HepG2 (cell line): ENCODE results near the gene GATA5. TPM values are rescaled to one million over a fixed set of nuclear protein-coding genes. Genes with fewer than 3 reads are reported as not detected.
A peak's percentile ranks its signal among the peaks of the same experiment; 100 is the strongest.

ENCODE experiments used
- BORCS8-MEF2B ChIP-seq: sonication (generic); formaldehyde crosslinking; IDR thresholded peaks from 2 replicates; pipeline ENCODE4 v1.8.0; 2022; ENCODE audit warnings: mild to moderate bottlenecking, missing genetic modification reagents
- FOXK1 ChIP-seq: sonication (generic); formaldehyde crosslinking; IDR thresholded peaks from 2 replicates; pipeline ENCODE4 v1.4.0; 2020; ENCODE audit warnings: low read depth, missing genetic modification reagents, borderline replicate concordance
- HNF4A ChIP-seq: sonication (generic); formaldehyde crosslinking; IDR thresholded peaks from 2 replicates; pipeline ENCODE4 v1.4.0; 2020; ENCODE audit warnings: missing genetic modification reagents
- HOXA7 ChIP-seq: sonication (generic); formaldehyde crosslinking; IDR thresholded peaks from 2 replicates; pipeline ENCODE4 v1.8.1; 2022; ENCODE audit warnings: mild to moderate bottlenecking, missing genetic modification reagents, moderate library complexity
- ISL2 ChIP-seq: sonication (generic); formaldehyde crosslinking; IDR thresholded peaks from 2 replicates; pipeline ENCODE4 v1.5.0; 2020; ENCODE audit warnings: missing genetic modification reagents
- MAZ ChIP-seq, 2 experiments: sonication (generic) in 1 of 2; formaldehyde crosslinking in 1 of 2; IDR thresholded peaks; 2 replicates each; pipeline versions ENCODE4 v1.5.0 to v1.6.1; 2012 to 2020; ENCODE audit warnings: low read depth in 2 of 2, mild to moderate bottlenecking in 2 of 2, borderline replicate concordance in 1 of 2, improper control_type of control experiment in 1 of 2, low read length in 1 of 2, missing genetic modification reagents in 1 of 2, moderate library complexity in 1 of 2
- MIXL1 ChIP-seq: IDR thresholded peaks from 2 replicates; pipeline ENCODE4 v1.6.1; 2016
- PCBP1 ChIP-seq: fragments of 200-400 bp; formaldehyde crosslinking; IDR thresholded peaks from 2 replicates; pipeline ENCODE4 v1.6.1; 2017; ENCODE audit warnings: mild to moderate bottlenecking, low read depth, low read length, borderline replicate concordance
- SIN3A ChIP-seq: IDR thresholded peaks from 2 replicates; pipeline ENCODE4 v1.6.1; 2011; ENCODE audit warnings: low read depth, mild to moderate bottlenecking, control low read depth, low read length, borderline replicate concordance
- SMAD3 ChIP-seq: sonication (generic); formaldehyde crosslinking; IDR thresholded peaks from 2 replicates; pipeline ENCODE4 v1.4.0; 2020; ENCODE audit warnings: missing genetic modification reagents
- SP1 ChIP-seq, 2 experiments: fragments of 450-650 bp in 1 of 2; sonication (generic) in 1 of 2; formaldehyde crosslinking in 1 of 2; IDR thresholded peaks; 2 replicates each; pipeline versions ENCODE4 v1.4.0 to v1.6.1; 2016 to 2020; ENCODE audit warnings: missing genetic modification reagents in 1 of 2
- TCF7L2 ChIP-seq: IDR thresholded peaks from 2 replicates; pipeline ENCODE4 v1.6.1; 2011; ENCODE audit warnings: mild to moderate bottlenecking, low read depth, low read length, moderate library complexity
- TEAD2 ChIP-seq: sonication (generic); formaldehyde crosslinking; IDR thresholded peaks from 2 replicates; pipeline ENCODE4 v1.9.0; 2021; ENCODE audit warnings: missing genetic modification reagents
- ZKSCAN5 ChIP-seq: sonication (generic); formaldehyde crosslinking; IDR thresholded peaks from 2 replicates; pipeline ENCODE4 v1.5.1; 2020; ENCODE audit warnings: mild to moderate bottlenecking, missing genetic modification reagents
- ZNF768 ChIP-seq: sonication (generic); formaldehyde crosslinking; IDR thresholded peaks from 2 replicates; pipeline ENCODE4 v1.4.0; 2020; ENCODE audit warnings: missing genetic modification reagents
- ZNF792 ChIP-seq: IDR thresholded peaks from 2 replicates; pipeline ENCODE4 v1.6.1; 2016
- ZNF883 ChIP-seq: sonication (generic); formaldehyde crosslinking; IDR thresholded peaks from 2 replicates; pipeline ENCODE4 v1.5.1; 2020; ENCODE audit warnings: mild to moderate bottlenecking, missing genetic modification reagents; ENCODE audit errors: not compliant biosample characterization
- polyA plus RNA-seq, 8 experiments: library from polyadenylated mRNA; depleted of rRNA in 3 of 8; stranded (reverse) in 7 of 8; unstranded in 1 of 8; fragments of >200 nt; fragmentation: Illumina TruSeq in 4 of 8; extraction: Trizol in 4 of 8; gene quantifications; 2 replicates each; pipeline versions ENCODE4 v1.2.1 to v1.2.3, GENCODE V29; 2011 to 2016; ENCODE audit warnings: low read depth in 4 of 8, missing spikeins in 1 of 8, mixed read lengths in 1 of 8; ENCODE audit not compliant: insufficient read depth in 1 of 8
- total RNA-seq, 5 experiments: library from RNA; depleted of rRNA; stranded (reverse); fragments of >200 nt; fragmentation: Illumina TruSeq; extraction: Trizol; gene quantifications; 2 replicates each; pipeline ENCODE4 v1.2.3, GENCODE V29; 2016; ENCODE audit warnings: low read depth in 1 of 5
- TF ChIP-seq, protein P1 (sequence below): sonication (generic); formaldehyde crosslinking; IDR thresholded peaks from 2 replicates; pipeline ENCODE4 v1.4.0; 2020; ENCODE audit warnings: missing genetic modification reagents
- TF ChIP-seq, protein P2 (sequence below): IDR thresholded peaks from 2 replicates; pipeline ENCODE4 v1.6.1; 2012; ENCODE audit warnings: low read length, improper control_type of control experiment
- TF ChIP-seq, protein P3 (sequence below): sonication (generic); formaldehyde crosslinking; IDR thresholded peaks from 2 replicates; pipeline ENCODE4 v1.4.0; 2020; ENCODE audit warnings: missing genetic modification reagents; ENCODE audit errors: not compliant biosample characterization
- TF ChIP-seq, protein P4 (sequence below): IDR thresholded peaks from 2 replicates; pipeline ENCODE4 v1.6.1; 2016; ENCODE audit warnings: mild to moderate bottlenecking, missing biosample characterization, missing genetic modification reagents
- TF ChIP-seq, protein P5 (sequence below): IDR thresholded peaks from 2 replicates; pipeline ENCODE4 v1.6.1; 2016; ENCODE audit warnings: mild to moderate bottlenecking

The GATA5 gene
- total and polyA plus RNA-seq, 2 of the 13 experiments (the other 11 are each of a cell fraction or from before 2014, with no cell fraction given): 0.12 to 0.20 TPM

DNA sequence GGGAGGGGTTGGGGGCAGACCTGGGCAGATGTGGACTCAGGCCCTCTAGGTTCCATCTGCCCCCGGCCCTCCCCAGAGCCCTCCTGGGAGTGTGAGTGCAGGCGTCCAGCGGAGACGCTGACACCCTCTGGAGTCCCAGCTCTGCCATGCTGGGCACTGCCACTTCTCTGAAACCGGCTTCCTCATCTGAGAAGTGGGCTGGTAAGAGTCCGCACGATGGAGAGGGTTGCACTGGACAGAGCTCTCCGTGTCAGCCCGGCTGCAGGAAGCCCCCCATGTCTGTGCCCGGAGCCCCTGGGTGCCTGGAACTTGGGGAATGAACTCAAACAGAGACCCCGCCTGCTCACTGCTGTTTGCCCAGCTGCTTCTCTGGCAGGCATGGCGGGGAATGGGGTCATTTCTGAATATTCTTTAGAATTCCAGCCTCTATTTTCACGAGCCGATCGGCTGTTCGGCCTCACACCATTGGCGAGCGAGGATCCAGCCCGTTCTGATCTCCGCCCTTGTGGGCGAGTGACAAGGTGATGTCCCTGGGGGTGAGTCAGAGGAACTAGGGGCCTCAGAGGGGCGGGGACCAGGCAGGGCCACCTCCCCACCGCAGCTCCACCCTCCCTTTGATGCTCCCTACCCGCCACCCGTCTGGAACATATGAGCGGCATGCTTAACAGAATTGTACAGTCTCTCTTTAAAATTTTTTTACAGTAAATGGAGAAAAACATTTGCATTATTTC is 47.8 kb upstream of the GATA5 start (continued):
- peak; percentile 39; the same call in 1 of the 2 replicates for TF ChIP-seq SIN3A
- no peak for TF ChIP-seq MIXL1 (CRISPR knock-in tag)
- TF ChIP-seq HNF4A (CRISPR knock-in tag): no peak
- TF ChIP-seq, protein P1, sequence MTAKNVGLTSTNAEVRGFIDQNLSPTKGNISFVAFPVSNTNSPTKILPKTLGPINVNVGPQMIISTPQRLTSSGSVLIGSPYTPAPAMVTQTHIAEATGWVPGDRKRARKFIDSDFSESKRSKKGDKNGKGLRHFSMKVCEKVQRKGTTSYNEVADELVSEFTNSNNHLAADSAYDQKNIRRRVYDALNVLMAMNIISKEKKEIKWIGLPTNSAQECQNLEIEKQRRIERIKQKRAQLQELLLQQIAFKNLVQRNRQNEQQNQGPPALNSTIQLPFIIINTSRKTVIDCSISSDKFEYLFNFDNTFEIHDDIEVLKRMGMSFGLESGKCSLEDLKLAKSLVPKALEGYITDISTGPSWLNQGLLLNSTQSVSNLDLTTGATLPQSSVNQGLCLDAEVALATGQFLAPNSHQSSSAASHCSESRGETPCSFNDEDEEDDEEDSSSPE: no peak
- peak; percentile 58 for TF ChIP-seq TCF7L2
- peak; percentile 31 for TF ChIP-seq ZNF883
- TF ChIP-seq SMAD3: no peak
- TF ChIP-seq ZKSCAN5: no peak
- TF ChIP-seq, protein P2, sequence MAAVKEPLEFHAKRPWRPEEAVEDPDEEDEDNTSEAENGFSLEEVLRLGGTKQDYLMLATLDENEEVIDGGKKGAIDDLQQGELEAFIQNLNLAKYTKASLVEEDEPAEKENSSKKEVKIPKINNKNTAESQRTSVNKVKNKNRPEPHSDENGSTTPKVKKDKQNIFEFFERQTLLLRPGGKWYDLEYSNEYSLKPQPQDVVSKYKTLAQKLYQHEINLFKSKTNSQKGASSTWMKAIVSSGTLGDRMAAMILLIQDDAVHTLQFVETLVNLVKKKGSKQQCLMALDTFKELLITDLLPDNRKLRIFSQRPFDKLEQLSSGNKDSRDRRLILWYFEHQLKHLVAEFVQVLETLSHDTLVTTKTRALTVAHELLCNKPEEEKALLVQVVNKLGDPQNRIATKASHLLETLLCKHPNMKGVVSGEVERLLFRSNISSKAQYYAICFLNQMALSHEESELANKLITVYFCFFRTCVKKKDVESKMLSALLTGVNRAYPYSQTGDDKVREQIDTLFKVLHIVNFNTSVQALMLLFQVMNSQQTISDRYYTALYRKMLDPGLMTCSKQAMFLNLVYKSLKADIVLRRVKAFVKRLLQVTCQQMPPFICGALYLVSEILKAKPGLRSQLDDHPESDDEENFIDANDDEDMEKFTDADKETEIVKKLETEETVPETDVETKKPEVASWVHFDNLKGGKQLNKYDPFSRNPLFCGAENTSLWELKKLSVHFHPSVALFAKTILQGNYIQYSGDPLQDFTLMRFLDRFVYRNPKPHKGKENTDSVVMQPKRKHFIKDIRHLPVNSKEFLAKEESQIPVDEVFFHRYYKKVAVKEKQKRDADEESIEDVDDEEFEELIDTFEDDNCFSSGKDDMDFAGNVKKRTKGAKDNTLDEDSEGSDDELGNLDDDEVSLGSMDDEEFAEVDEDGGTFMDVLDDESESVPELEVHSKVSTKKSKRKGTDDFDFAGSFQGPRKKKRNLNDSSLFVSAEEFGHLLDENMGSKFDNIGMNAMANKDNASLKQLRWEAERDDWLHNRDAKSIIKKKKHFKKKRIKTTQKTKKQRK: no peak
- 0 out of 2 replicates have a peak, but pooled peaks have one; percentile 37 for TF ChIP-seq ZNF792 (CRISPR knock-in tag)
- TF ChIP-seq ISL2 (CRISPR knock-in tag): no peak
- TF ChIP-seq TEAD2 (CRISPR knock-in tag): no peak
- no peak for TF ChIP-seq SP1 (IDR thresholded peaks at IDR 0.05)
- peak; percentile 63; the same call in 1 of the 2 replicates for TF ChIP-seq SP1 (CRISPR knock-in tag; IDR thresholded peaks at IDR 0.05)
- TF ChIP-seq, protein P3, sequence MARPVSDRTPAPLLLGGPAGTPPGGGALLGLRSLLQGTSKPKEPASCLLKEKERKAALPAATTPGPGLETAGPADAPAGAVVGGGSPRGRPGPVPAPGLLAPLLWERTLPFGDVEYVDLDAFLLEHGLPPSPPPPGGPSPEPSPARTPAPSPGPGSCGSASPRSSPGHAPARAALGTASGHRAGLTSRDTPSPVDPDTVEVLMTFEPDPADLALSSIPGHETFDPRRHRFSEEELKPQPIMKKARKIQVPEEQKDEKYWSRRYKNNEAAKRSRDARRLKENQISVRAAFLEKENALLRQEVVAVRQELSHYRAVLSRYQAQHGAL (CRISPR knock-in tag): no peak
- TF ChIP-seq, protein P4, sequence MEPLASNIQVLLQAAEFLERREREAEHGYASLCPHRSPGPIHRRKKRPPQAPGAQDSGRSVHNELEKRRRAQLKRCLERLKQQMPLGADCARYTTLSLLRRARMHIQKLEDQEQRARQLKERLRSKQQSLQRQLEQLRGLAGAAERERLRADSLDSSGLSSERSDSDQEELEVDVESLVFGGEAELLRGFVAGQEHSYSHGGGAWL (CRISPR knock-in tag): no peak
- peak; percentile 75; the same call in 1 of the 2 replicates for TF ChIP-seq ZNF768 (CRISPR knock-in tag)
- no peak for TF ChIP-seq HOXA7 (CRISPR knock-in tag)
- TF ChIP-seq, protein P5, sequence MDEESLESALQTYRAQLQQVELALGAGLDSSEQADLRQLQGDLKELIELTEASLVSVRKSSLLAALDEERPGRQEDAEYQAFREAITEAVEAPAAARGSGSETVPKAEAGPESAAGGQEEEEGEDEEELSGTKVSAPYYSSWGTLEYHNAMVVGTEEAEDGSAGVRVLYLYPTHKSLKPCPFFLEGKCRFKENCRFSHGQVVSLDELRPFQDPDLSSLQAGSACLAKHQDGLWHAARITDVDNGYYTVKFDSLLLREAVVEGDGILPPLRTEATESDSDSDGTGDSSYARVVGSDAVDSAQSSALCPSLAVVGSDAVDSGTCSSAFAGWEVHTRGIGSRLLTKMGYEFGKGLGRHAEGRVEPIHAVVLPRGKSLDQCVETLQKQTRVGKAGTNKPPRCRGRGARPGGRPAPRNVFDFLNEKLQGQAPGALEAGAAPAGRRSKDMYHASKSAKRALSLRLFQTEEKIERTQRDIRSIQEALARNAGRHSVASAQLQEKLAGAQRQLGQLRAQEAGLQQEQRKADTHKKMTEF (CRISPR knock-in tag): peak; percentile 38; the same call in 1 of the 2 replicates
- TF ChIP-seq PCBP1: peak; percentile 86; the same call in 1 of the 2 replicates
- TF ChIP-seq BORCS8-MEF2B (CRISPR knock-in tag): no peak
- TF ChIP-seq FOXK1 (CRISPR knock-in tag): no peak
- TF ChIP-seq MAZ (IDR thresholded peaks at IDR 0.05; ENCODE audit: borderline replicate concordance, low read depth, low read length): peak; percentile 46; the same call in 1 of the 2 replicates
- TF ChIP-seq MAZ (CRISPR knock-in tag; IDR thresholded peaks at IDR 0.05; ENCODE audit: low read depth): no peak
